Stromal cell of bone marrow (primary cell): ENCODE results near the gene FAM174C.
"Not testable (repeated sequence)": the region's sequence is repeated elsewhere in the genome, so short reads cannot be mapped to it uniquely, and the experiment has no call there.

Experiments
- DNase-seq: peaks from one replicate; pipeline ENCODE4 v3.0.0-alpha.2; 2012; ENCODE audit warnings: low read depth

The FAM174C gene

GRCh38 chr19:1300744-1301490 lies 25.6 kb downstream of the FAM174C start:
- DNase-seq, result no peak

DNA sequence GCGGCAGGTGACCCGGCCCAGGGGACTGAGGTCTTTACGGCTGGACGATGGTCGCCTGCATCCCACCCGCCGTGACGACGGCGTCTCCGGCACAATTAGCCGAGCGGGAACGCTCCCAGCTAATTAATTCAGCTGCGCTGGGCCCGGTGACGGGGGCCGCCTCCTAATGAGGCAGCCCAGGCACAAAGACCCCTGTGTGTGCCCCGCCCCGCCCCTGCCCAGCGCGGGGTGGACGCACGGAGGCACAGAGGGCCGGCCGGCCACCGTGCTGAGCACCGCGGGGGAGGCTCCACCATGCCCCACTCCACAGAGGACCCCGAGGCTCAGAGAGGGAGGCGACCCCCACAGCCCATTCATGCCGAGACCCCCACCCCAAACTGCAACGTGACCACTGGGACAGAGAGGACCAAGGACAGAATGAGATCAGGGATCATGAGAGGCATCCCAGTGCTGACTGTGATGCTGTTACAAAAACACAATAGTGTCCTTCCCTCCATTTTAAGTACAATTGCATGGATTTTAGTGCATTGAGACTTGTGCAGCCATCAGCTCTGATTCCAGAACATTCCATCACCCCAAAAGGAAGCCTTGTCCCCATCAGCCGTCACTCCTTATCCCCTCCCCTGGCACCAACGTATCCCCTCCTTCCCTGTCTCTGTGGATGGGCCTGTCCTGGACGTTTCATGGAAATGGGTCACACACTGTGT lies 27.4 kb downstream of the FAM174C start:
- DNase-seq, result no peak

- DNase-seq, result no peak
Observed at GRCh38 chr19:1304197-1304924, 29.0 kb downstream of the FAM174C start.

- not testable (repeated sequence) for DNase-seq
Observed at GRCh38 chr19:1305354-1305753, 30.0 kb downstream of the FAM174C start.

GRCh38 chr19:1307320-1307719 lies 32.0 kb downstream of the FAM174C start:
- no peak for DNase-seq

DNA sequence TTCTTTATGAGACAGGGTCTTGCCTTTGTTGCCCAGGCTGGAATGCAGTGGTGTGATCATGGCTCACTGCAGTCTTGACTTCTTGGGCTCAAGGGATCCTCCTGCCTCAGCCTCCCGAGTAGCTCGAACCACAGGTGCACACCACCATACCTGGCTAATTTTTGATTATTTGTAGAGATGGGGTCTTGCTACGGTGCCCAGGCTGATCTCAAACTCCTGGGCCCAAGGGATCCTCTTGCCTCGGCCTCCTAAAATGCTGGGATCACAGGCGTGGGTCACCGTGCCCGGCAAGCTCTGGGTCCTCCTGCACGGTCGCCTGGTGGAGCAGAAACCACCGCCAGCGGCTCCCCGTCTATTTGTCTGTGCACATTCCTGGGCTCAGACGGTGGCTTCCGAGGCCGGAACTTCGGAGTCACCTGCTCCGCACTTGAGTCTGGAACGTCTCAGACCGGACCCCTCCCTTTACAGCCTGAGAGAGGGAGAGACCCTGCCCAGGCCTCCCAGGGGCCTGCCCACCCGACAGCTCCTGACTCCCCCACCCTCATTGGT lies 32.5 kb downstream of the FAM174C start:
- no peak for DNase-seq

DNA sequence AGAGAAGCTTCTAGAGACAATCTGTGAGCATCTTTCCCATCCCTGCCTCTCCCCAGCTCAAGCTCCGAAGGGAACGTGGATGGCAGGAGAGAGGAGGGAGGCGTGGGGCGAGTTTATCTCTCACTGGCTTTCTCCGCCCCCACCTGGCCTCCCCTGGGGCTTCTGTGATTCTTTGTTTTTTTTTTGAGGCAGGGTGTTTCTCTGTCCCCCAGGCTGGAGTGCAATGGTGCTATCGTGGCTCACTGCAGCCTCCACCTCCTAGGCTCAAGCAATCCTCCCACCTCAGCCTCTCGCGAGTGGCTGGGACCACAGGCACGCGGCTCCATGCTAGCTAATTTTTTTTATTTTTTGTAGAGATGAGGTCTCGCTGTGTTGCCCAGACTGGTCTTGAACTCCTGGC lies 33.4 kb downstream of the FAM174C start:
- DNase-seq, result no peak

DNA sequence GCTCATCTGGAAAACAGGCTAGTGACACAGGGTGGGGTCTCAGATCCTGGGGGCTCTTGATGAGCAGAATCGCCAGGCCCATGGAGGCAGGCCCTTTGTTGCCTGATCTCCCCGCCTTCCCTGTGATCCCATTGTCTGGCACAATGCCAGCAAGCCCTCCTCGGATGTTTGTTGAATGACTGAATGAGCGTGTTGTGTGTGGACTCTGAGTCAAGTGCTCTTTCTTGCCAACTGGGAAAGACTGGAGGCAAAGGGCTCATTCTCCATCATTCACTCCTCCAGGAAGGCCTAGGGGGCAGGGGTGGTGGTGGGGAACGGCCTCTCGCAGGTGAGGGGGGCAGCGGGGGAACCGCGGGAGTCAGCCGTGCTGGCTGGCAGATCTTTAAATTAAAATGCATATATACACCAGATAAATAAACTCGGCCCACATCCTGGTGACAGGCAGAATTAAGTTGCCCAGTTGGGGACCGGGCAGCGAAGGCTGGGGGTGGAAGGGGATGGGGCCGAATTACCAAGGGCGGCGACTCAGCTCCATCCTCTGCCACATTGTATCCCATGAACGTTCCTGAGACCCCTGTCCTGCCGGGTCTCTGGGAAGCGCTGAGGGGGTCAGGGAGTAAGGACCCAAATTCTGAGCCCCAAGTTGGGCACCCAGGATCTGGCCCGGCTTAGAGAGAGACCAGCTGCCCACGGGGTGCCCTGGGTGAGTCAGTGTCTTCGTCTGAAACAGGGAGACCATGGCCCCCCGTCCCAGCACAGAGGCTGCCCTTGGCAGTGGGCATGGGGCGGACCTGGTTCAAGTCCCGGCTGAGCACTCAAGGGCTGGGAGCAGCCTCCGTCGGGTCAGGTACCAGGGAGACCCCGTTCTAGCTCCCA lies 34.9 kb downstream of the FAM174C start:
- DNase-seq, result no peak

GRCh38 chr19:1310853-1311180 lies 35.5 kb downstream of the FAM174C start:
- DNase-seq, result no peak

GRCh38 chr19:1311543-1312091 lies 36.3 kb downstream of the FAM174C start:
- DNase-seq, result no peak

DNA sequence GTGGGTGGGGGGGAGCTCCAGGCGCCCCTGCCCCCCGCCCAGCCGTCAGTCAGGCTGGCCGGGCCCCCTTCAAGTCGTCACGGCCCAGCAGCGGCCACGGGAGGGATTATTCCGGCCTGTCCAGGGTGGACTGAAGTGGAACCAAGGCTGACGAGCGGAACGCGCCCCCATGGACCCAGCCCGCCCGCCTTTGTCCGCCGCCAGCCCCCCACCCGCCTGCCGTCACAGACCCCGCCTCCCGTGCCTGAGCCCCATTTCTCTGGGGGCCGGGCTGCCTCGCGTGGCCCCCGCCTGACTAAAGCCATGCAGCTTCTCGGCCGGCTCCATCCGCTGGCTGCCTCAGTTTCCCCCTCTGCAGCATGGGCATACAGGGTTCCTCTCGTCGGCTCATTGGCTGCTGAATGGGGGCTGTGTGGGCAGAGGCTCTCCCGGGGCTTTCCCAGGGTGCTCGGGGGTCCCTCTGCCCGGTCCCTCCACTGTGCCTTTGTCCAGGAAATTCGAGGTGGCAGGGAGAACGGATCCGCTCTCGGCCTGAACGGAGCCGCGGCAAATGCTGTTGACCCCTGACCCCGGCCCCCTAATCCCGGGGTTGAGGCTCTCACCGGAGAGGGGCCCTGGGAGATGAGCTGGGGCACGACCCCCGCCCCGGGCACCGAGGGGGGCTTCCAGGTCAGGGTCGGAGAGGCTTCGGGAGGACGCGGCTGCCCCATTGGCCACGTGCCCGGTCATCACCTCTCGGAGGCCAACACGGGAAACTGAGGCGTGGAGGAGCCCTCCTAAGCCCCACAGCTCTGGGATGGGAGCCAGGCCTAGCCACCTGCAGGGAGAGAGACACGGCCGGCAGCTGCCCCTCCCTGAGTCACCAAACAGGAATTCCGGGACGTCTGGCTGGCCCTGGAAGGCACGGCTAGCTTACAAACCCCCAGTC lies 37.7 kb downstream of the FAM174C start:
- no peak for DNase-seq

- DNase-seq, result no peak
Observed at GRCh38 chr19:1313695-1314613, 38.6 kb downstream of the FAM174C start.

GRCh38 chr19:1315470-1316166 lies 40.3 kb downstream of the FAM174C start:
- peak; percentile 22 for DNase-seq

GRCh38 chr19:1316466-1316865 lies 41.1 kb downstream of the FAM174C start:
- no peak for DNase-seq

- DNase-seq, result no peak
Observed at GRCh38 chr19:1317274-1318003, 42.1 kb downstream of the FAM174C start.

GRCh38 chr19:1318678-1319471 lies 43.5 kb downstream of the FAM174C start:
- DNase-seq, result no peak

- not testable (repeated sequence) for DNase-seq
Observed at GRCh38 chr19:1320282-1320650, 44.9 kb downstream of the FAM174C start.
